CD4-positive, alpha-beta T cell treated with Interferon gamma for 1 hour (primary cell): ENCODE measurements around the gene VKORC1.
A peak's percentile ranks its signal among the peaks of the same experiment; 100 is the strongest.

Source experiments
- DNase-seq: peaks from one replicate; pipeline ENCODE4 v3.0.0-alpha.2; 2020

Gene VKORC1

GRCh38 chr16:31061126-31061812 is 33.3 kb downstream of the VKORC1 start:
- DNase-seq, result no peak

GRCh38 chr16:31055613-31056012 is 39.0 kb downstream of the VKORC1 start:
- no peak for DNase-seq

GRCh38 chr16:31052114-31052513 is 42.5 kb downstream of the VKORC1 start:
- DNase-seq, result peak; percentile 37

- DNase-seq, result no peak
Measured at GRCh38 chr16:31050280-31051030, 44.1 kb downstream of the VKORC1 start.

- DNase-seq, result no peak
Measured at GRCh38 chr16:31043898-31044481, 50.6 kb downstream of the VKORC1 start.

- no peak for DNase-seq
Measured at GRCh38 chr16:31043352-31043751, 51.2 kb downstream of the VKORC1 start.

GRCh38 chr16:31042866-31043265 is 51.7 kb downstream of the VKORC1 start:
- no peak for DNase-seq
